PFSK-1 (cell line): Measurements from ENCODE around the gene PCDH15.

Experiments
- FOXP2 ChIP-seq: optimal IDR thresholded peaks from 2 replicates; pipeline ENCODE3; 2011; ENCODE audit warnings: borderline replicate concordance, control low read depth, inconsistent platforms; ENCODE audit not compliant: insufficient read depth; ENCODE audit errors: extremely low read length, extremely low read depth
- POLR2AphosphoS5 ChIP-seq: IDR thresholded peaks from 2 replicates; pipeline ENCODE4 v1.6.1; 2012; ENCODE audit warnings: low read depth, mild to moderate bottlenecking, control low read depth, low read length, moderate library complexity
- REST ChIP-seq, 2 experiments: IDR thresholded peaks; 2 replicates each; pipeline versions ENCODE4 v1.6.1 to v1.8.0; 2011 to 2012; ENCODE audit warnings: low read depth in 2 of 2, low read length in 2 of 2, control low read depth in 1 of 2, inconsistent platforms in 1 of 2, mild to moderate bottlenecking in 1 of 2, moderate library complexity in 1 of 2; ENCODE audit not compliant: insufficient read depth in 1 of 2
- SIN3A ChIP-seq: IDR thresholded peaks from 2 replicates; pipeline ENCODE4 v1.6.1; 2012; ENCODE audit warnings: mild to moderate bottlenecking, low read length, moderate library complexity, borderline replicate concordance; ENCODE audit not compliant: insufficient read depth
- TAF1 ChIP-seq: IDR thresholded peaks from 2 replicates; pipeline ENCODE4 v1.6.1; 2012; ENCODE audit warnings: low read length, control low read depth, borderline replicate concordance; ENCODE audit not compliant: insufficient read depth

Gene PCDH15

DNA sequence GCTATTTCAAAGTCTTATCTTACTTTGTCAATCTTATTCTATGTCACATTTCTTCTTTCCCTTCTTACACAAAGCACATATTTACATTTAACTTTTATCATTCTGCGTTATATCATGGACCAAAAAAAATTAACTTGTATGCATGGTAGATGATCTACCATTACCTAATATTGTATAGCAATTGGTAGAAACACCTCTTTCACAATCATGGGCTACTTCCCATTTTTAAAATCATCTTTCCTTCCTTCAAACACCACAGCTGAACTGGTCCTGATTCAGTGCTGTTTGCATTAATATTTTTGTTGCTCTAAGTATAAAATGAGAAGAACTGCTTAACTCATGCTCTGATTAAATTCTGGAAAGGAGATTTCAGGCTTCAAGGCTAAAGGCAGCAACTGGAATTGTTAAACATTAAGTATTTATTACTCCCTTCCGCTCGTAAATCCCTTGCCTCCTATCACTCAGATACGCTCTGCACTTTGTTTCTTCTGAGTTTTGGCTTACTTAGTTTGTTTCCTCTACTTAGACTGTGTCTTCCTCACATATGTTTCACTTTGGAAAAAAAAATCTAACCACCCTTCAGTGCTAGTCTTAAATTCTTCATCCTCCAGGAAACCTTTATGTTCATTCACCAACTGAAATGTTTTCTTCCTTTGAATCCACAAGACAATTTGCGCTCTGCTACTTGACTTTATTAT, 901.4 kb downstream of the PCDH15 start:
- no peak for TF ChIP-seq FOXP2
- no peak for TF ChIP-seq TAF1
- TF ChIP-seq POLR2AphosphoS5, result no peak
- no peak for TF ChIP-seq SIN3A
- TF ChIP-seq REST (IDR thresholded peaks at IDR 0.05; ENCODE audit: insufficient read depth in 1 of 2, low read depth in 2 of 2, low read length in 2 of 2), result no peak

- TF ChIP-seq FOXP2 (no peak), POLR2AphosphoS5 (no peak)
These were observed 902.5 kb downstream of the PCDH15 start for GRCh38 chr10:53898532-53898931.

GRCh38 chr10:53894145-53894544, 906.9 kb downstream of the PCDH15 start:
- TF ChIP-seq TAF1, result no peak
- TF ChIP-seq POLR2AphosphoS5, result no peak
- no peak for TF ChIP-seq SIN3A
- no peak for TF ChIP-seq REST (IDR thresholded peaks at IDR 0.05; ENCODE audit: insufficient read depth in 1 of 2, low read depth in 2 of 2, low read length in 2 of 2)
- no peak for TF ChIP-seq FOXP2

DNA sequence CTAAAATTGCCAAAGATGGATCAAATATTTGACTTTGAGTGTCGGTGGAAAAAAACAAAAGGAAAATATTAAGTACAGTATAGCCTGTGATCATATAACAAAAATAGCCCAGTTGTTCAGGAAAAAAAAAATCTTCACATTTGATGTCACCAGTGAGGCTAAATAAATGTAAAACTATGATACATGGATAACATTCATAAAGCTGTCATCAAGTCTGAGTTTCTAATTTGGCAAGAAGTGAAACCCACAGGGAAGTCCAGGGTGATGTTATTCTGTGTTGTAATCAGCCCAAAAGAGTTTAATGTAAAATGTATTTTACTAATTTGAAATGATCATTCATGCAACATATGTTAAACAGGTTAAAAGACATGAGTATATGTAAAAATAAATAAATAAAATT, 908.0 kb downstream of the PCDH15 start:
- no peak for TF ChIP-seq TAF1
- TF ChIP-seq REST (IDR thresholded peaks at IDR 0.05; ENCODE audit: insufficient read depth in 1 of 2, low read depth in 2 of 2, low read length in 2 of 2), result no peak
- no peak for TF ChIP-seq SIN3A
- no peak for TF ChIP-seq POLR2AphosphoS5
- TF ChIP-seq FOXP2, result no peak

DNA sequence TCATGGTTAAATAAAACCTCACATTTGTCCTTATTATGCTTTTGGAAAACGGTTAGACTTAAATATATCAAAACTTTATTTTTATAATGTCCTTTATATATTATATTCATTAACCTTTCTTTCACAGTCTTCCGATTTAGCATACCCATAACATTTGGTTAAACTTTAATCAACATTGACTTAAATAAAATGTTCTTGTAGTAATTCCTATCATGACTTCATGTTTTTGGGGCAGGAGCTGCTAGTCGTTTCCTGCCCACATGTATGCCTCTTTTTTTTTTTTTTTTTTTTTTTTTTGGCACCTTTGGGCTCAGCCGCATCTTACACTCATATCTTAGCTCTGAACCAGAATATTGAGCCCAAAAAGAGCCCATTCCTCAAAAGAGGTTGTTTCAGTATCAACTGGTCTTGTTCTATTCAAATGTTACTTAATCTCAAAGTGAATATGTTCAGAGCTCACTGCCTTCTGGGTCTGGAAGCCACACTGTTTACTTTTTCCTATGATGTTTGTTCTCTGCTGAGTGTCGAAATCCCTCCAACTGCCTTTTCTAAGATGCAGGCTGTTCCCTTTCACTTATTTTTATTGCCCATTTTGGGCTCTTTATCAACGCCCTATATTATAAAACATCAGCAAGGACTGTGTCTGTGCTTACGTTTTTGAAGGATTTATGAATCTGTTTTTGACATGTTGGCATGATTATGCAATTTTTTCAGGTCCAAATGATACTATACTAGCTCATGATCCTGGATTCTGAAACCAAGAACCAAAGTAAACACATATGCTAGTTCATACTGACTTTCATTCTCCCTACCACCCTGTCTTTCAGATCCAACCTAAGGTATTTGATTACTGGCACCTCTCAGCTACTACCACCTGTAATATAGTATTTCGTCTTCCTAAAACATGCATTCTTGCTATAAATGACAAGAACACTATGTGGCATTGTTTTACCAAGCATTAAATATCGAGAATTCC, 914.4 kb downstream of the PCDH15 start:
- TF ChIP-seq POLR2AphosphoS5, result no peak
- TF ChIP-seq FOXP2, result no peak
- no peak for TF ChIP-seq SIN3A
- TF ChIP-seq TAF1, result no peak
- no peak for TF ChIP-seq REST (IDR thresholded peaks at IDR 0.05; ENCODE audit: insufficient read depth in 1 of 2, low read depth in 2 of 2, low read length in 2 of 2)
